Stimulated activated CD4-positive, alpha-beta T cell treated with anti-CD3 and anti-CD28 coated beads, Interleukin-2, amount 100 ng/mL, for 48 hours (primary cell): Measurements from ENCODE around the gene ARFIP1.
"Not testable (repeated sequence)": the region's sequence is repeated elsewhere in the genome, so short reads cannot be mapped to it uniquely, and the experiment has no call there.

Experiments
- DNase-seq, 2 donors: peaks; one replicate each; pipeline ENCODE4 v3.0.0-alpha.2; 2020

Gene ARFIP1

GRCh38 chr4:152847376-152847775 is 67.6 kb downstream of the ARFIP1 start:
- no peak for DNase-seq

DNA sequence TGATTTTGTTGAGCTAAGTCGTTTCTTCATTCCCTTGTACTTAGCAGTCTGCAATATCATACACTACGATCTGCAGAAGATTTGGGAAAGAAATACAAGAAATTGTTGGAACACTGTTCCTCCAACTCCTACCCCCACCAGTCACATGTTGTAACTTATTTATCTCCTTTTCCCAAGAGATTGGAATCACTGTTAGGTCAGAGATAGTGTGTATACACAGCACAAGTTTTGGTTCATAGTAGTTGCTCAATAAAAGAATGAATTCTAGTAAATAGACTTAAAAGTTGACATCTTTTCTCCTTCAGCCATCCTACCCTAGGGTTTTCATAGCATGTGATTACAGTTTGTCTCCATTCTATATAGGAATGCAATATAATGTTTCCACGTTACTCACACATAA is 68.8 kb downstream of the ARFIP1 start:
- DNase-seq: no peak

DNA sequence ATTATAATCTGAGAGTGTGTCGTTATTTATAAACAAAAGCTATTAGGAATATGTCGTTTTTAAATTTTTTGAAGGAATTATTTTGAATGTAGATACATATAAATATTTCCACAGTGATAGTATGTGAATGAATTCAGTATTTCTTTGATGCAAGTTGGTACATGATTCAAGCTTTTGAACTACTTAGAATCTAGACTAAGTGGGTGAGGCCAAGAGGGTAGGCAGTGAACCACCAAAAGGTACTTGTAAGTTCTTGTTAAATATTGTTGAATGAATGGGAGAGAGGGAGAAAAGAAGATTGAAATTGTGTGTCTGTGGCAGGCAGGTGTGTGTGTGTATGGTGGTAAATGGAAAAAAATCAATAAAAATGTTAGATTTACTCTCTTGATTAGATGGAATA is 69.6 kb downstream of the ARFIP1 start:
- no peak for DNase-seq

DNA sequence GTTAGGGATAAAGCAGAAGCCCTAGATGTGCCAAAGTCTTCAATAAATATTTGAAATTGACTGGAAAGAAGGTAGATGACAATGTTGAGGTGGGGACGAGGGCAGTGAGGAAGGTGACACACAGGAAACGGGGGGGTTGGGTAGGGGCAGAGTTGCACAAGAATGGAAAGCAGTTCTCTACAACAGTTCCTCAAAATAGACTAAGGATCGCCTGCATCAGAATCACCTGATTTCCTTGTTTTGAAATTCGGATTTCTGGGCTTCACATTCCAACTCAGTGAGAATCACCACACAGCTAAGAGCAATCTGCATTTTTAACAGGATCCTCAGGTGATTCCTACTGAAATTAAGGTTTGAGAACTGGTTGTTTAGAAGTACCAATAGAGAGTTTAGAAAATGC is 70.6 kb downstream of the ARFIP1 start:
- DNase-seq: peak in 1 of 2 donors; percentile 4

DNA sequence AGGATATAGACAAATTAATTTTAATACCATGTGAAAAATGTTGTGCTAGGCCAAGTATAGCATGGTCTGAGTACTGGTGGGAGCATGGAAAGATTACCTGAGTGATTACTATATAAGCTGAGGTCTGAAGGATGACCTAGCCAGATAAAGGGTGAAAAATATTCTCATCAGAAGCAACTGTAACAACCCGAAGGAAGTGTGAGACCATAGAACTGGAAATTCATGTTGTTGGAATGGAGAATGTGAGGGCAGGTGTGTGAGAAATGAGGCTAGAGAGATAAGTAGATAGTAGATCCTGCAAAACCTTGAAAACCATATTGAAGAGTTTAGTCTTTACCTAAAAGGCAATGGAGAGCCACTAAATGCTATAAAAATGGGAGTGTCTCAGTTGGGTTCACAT is 71.5 kb downstream of the ARFIP1 start:
- no peak for DNase-seq

DNA sequence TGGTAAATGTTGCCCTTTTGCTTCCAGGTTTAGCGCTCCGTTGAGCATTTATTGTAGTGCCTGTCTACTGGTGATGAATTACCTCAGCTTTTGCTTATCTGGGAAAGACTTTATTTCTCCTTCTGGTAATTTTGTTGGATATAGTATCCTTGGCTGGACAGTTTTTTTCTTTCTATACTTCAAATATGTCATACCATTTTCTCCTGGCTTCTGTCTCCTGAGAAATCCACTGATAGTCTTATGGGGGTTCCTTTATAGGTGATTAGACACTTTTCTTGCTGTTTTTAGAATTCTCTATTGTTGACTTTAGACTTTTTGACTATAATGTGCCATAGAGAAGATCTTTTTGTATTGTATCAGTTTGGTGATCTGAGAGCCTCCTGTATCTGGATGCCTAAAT is 73.5 kb downstream of the ARFIP1 start:
- DNase-seq: no peak

- DNase-seq: not testable (repeated sequence)
Measured at GRCh38 chr4:152854016-152854415, 74.3 kb downstream of the ARFIP1 start.

GRCh38 chr4:152856960-152857359 is 77.2 kb downstream of the ARFIP1 start:
- no peak for DNase-seq

- DNase-seq: no peak
Measured at GRCh38 chr4:152858934-152859333, 79.2 kb downstream of the ARFIP1 start.

- DNase-seq: no peak
Measured at GRCh38 chr4:152860046-152860445, 80.3 kb downstream of the ARFIP1 start.

- DNase-seq: no peak
Measured at GRCh38 chr4:152862608-152863007, 82.9 kb downstream of the ARFIP1 start.

- DNase-seq: no peak
Measured at GRCh38 chr4:152864361-152864760, 84.6 kb downstream of the ARFIP1 start.

- DNase-seq: not testable (repeated sequence)
Measured at GRCh38 chr4:152866432-152866993, 86.8 kb downstream of the ARFIP1 start.

DNA sequence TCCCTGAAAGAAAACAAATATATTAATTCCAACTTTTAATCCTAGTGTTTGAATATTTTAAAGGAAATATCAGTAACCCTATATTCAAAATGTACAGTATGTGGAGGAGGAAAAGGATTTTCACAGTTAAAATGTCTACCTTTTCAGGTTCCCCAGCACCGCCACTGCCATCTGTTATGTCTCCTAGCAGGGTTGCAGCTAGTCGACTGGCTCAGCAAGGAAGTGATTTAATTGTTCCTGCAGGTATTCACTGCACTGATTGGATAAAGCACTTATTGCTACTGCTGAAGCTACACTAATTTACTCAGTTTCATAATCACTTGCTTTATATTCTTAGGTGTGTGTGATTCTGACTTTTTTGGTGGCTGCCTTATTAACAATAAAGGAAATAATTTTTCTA is 90.9 kb downstream of the ARFIP1 start:
- DNase-seq: no peak

GRCh38 chr4:152875261-152875660 is 95.5 kb downstream of the ARFIP1 start:
- no peak for DNase-seq

DNA sequence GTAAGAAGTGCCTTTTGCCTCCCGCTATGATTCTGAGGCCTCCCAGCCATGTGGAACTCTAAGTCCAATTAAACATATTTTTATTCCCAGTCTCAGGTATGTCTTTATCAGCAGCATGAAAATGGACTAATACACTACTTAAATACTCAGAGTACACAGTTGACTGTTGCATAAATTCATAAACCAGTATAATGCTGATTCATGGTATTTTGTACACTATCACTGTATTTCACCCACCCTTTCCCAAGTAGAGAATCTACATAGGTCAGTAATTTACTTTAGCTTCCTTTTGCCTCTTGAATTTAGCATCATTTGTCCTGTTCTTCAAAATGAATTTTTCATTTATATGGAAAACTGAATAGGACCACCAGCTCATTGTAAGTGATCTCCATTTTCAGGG is 98.1 kb downstream of the ARFIP1 start:
- DNase-seq: no peak

GRCh38 chr4:152880263-152880662 is 100.5 kb downstream of the ARFIP1 start:
- no peak for DNase-seq

DNA sequence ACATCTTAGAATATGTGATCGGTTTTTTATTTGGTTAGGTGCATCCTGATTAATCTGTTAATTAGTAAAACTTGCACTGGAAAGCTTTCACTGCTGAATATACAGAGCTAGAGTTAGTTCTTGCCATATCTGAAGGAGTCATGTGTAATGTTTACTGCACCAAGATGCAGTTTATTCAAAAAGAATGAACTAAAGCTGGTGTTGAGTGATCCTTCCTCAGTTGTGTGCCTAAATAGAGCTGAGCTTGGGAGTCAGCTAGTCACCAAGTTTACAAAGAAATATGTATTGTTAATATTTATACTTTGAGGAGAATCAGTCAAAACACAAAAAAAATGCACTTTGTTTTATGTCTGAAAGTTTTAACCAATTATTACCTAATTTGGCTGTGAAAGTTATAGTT is 102.2 kb downstream of the ARFIP1 start:
- DNase-seq: no peak

DNA sequence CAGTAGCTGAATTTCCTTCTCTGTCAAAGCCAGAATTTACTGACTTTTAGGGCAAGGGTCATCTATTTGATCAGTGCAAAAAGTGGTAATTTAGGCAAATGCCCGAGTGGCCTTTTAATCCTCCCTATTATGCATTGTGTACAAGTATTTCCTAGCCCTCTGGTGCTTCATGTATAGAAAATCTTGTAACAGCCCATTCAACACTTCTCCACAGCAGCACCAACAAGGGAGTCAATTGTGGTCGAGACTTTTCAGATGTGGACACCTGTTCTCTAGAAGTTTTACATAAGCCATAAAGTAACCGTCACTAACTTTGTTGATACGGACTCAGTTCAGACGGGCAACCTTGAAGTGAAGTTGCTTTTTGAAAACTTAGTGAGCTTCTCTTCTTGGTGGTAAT is 105.4 kb downstream of the ARFIP1 start:
- DNase-seq: no peak

DNA sequence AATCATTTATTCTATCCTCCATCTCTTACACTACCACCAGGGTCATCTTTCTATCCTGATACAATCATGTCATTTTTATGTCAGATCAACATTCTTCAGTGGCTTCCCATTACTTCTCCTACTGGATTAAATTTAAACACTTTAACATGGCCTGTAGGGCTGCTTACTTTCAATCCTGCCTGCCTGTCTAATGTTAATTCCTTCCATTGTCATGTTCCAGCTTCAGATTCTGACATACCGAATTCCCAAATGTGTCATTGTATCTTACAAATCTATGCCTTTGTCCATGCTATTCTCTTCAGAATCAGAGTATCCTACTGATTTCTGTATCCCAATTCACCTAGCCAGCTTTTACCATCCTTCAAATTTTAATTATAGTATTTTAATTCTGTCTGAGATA is 106.4 kb downstream of the ARFIP1 start:
- no peak for DNase-seq

- DNase-seq: no peak
Measured at GRCh38 chr4:152887981-152888380, 108.2 kb downstream of the ARFIP1 start.

DNA sequence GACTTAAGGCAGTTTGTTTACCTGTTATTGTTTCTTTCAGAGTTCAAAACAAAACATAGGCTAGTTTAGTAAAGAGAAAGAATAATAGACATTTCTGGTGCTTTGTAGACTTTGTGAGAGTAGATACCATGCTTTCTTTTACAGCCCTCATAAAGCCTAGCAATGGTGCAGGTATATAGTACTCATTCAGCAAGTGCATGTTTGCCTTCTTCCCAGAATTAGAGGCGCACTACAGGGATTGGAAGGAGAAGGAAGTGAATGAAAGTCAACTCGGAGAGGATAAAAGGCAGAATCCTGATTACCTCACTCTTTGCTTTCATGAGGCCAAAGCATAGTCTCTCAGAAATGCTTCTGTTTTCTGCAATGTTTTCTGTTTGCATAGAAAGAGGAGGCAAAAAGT is 113.2 kb downstream of the ARFIP1 start:
- no peak for DNase-seq

GRCh38 chr4:152894673-152895072 is 114.9 kb downstream of the ARFIP1 start:
- DNase-seq: no peak

- no peak for DNase-seq
Measured at GRCh38 chr4:152896811-152897210, 117.1 kb downstream of the ARFIP1 start.

- not testable (repeated sequence) for DNase-seq
Measured at GRCh38 chr4:152898133-152898532, 118.4 kb downstream of the ARFIP1 start.

DNA sequence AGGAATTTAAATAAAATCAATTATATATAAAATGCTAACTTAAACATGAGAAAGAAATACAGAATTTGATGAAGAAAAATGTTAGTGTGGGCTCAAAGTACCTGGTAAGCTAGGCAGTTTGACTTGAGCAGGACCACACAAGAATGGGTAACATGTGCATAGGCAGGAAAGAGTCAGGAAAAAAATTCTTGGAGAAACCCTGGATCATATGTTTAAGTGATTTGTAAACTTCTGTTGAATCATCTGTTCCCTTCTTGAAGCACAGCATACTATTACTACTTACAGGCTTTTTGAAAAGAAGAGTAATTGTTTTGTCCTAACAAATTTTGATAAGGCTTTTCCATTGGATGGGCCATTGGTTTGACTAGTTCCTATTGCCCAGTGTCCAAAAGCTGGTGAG is 118.9 kb downstream of the ARFIP1 start:
- no peak for DNase-seq
